Fibroblast of pulmonary artery (primary cell): ENCODE data around the gene EEF2K.
A peak's percentile ranks its signal among the peaks of the same experiment; 100 is the strongest.

Experiments
- DNase-seq: peaks from one replicate; pipeline ENCODE4 v3.0.0-alpha.2; 2010; ENCODE audit warnings: low read depth
- H3K4me3 ChIP-seq: replicated peaks from 2 replicates; pipeline ENCODE4 v1.5.1; 2011; ENCODE audit warnings: low read depth, mild to moderate bottlenecking, control low read depth, low read length, moderate library complexity
- CTCF ChIP-seq: IDR thresholded peaks from 2 replicates; pipeline ENCODE4 v1.5.1; 2011; ENCODE audit warnings: mild to moderate bottlenecking, control low read depth, low read length, inconsistent platforms; ENCODE audit errors: missing control alignments

The EEF2K gene

GRCh38 chr16:22274916-22275315 lies 68.8 kb downstream of the EEF2K start:
- DNase-seq: no peak
- H3K4me3 ChIP-seq: no peak overlapping the region
- no peak for TF ChIP-seq CTCF

GRCh38 chr16:22278441-22279230 lies 72.6 kb downstream of the EEF2K start:
- H3K4me3 ChIP-seq: no peak overlapping the region
- no peak for DNase-seq
- no peak for TF ChIP-seq CTCF

GRCh38 chr16:22282254-22282892 lies 76.3 kb downstream of the EEF2K start:
- no peak for TF ChIP-seq CTCF
- no peak for DNase-seq
- no peak overlapping the region for H3K4me3 ChIP-seq

- no peak for TF ChIP-seq CTCF
- DNase-seq: peak; percentile 50
- no peak overlapping the region for H3K4me3 ChIP-seq
These were observed 78.6 kb downstream of the EEF2K start for GRCh38 chr16:22284637-22285036.

GRCh38 chr16:22285080-22285479 lies 79.0 kb downstream of the EEF2K start:
- no peak for DNase-seq
- no peak overlapping the region for H3K4me3 ChIP-seq
- no peak for TF ChIP-seq CTCF

GRCh38 chr16:22291020-22291419 lies 84.9 kb downstream of the EEF2K start:
- no peak for TF ChIP-seq CTCF
- no peak overlapping the region for H3K4me3 ChIP-seq
- no peak for DNase-seq

GRCh38 chr16:22291860-22292318 lies 85.8 kb downstream of the EEF2K start:
- TF ChIP-seq CTCF: no peak
- peak; percentile 56 for DNase-seq
- H3K4me3 ChIP-seq: no peak overlapping the region
